K562 (cell line): ENCODE measurements around the gene NDN. TPM values are rescaled to one million over a fixed set of nuclear protein-coding genes. Genes with fewer than 3 reads are reported as not detected.

ENCODE experiments used
- ATAC-seq: fragments of 200-7000 bp; cut with Tn5 transposase; 3 replicates; pipeline ENCODE4 v1.9.1; 2020; ENCODE audit warnings: moderate library complexity
- BruUV-seq: library from RNA; stranded (reverse); fragments of 400-500 nt; replicated peaks from 2 replicates; lab custom pipeline; 2021; lab: Mats Ljungman, UMichigan
- CTCF ChIA-PET: fragments of 300-600 bp; formaldehyde crosslinking; extraction: SDS; loops from one replicate; lab custom pipeline; 2021; ENCODE audit warnings: low intra/inter-chr PET ratio; lab: Yijun Ruan, JAX
- POLR2A ChIA-PET: fragments of 300-600, 350-650 bp; sonication (Branson Sonifier 250); formaldehyde crosslinking; extraction: SDS; loops from one replicate; lab custom pipeline; 2021; ENCODE audit warnings: antibody characterized with exemption, inconsistent platforms; lab: Yijun Ruan, JAX
- DNase-seq, 4 experiments: peaks; one replicate each; pipeline versions ENCODE4 v3.0.0 to v3.0.0-alpha.2; 2011 to 2018; ENCODE audit warnings: low spot score in 3 of 4, mixed read lengths in 3 of 4; ENCODE audit errors: extremely low read depth in 1 of 4
- FAIRE-seq: peaks from 2 replicates; lab custom pipeline; 2011; peaks lifted over from hg19 to GRCh38; lab: Jason Lieb, UNC
- H2AFZ ChIP-seq: 2 replicates; pipeline ENCODE4 v1.6.0; 2011; ENCODE audit warnings: low read depth, low read length, control low read depth, inconsistent platforms
- H3K27ac ChIP-seq: fragments of 200-600 bp; 3 replicates; pipeline ENCODE4 v1.8.0; 2011; ENCODE audit warnings: low read depth, mild to moderate bottlenecking, control low read depth, inconsistent platforms, low read length, moderate library complexity, mixed read lengths; ENCODE audit errors: extremely low read depth
- H3K27me3 ChIP-seq, 2 experiments: fragments of 300-600 bp in 1 of 2; 2 replicates in 1 of 2; 3 replicates in 1 of 2; pipeline versions ENCODE4 v1.6.0 to v1.8.0; 2011; ENCODE audit warnings: inconsistent platforms in 2 of 2, low read length in 2 of 2, mild to moderate bottlenecking in 1 of 2, mixed read lengths in 1 of 2, moderate library complexity in 1 of 2; ENCODE audit not compliant: control insufficient read depth in 2 of 2, insufficient read depth in 2 of 2
- H3K36me3 ChIP-seq: fragments of 300-600 bp; 3 replicates; pipeline ENCODE4 v1.8.0; 2011; ENCODE audit warnings: mild to moderate bottlenecking, low read length, inconsistent platforms; ENCODE audit not compliant: control insufficient read depth, insufficient read depth
- H3K4me1 ChIP-seq, 2 experiments: fragments of 200-600 bp in 1 of 2; replicated peaks in 1 of 2; 2 replicates in 1 of 2; 3 replicates in 1 of 2; pipeline versions ENCODE4 v1.5.1 to v1.8.0; 2011; ENCODE audit warnings: inconsistent platforms in 2 of 2, low read length in 2 of 2, mild to moderate bottlenecking in 1 of 2, mixed read lengths in 1 of 2, moderate library complexity in 1 of 2; ENCODE audit not compliant: control insufficient read depth in 2 of 2, insufficient read depth in 2 of 2
- H3K4me2 ChIP-seq: 2 replicates; pipeline ENCODE4 v1.6.1; 2011; ENCODE audit warnings: low read length, control low read depth, inconsistent platforms, mixed read lengths; ENCODE audit not compliant: insufficient read depth
- H3K4me3 ChIP-seq: fragments of 200-600 bp; sonication (generic), shearing (Covaris generic); 2 replicates; pipeline ENCODE4 v1.5.1; 2016; ENCODE audit warnings: control low read depth, inconsistent platforms
- H3K79me2 ChIP-seq: fragments of 200-600 bp; 3 replicates; pipeline ENCODE4 v1.8.0; 2011; ENCODE audit warnings: low read length, inconsistent platforms; ENCODE audit not compliant: control insufficient read depth, insufficient read depth
- H3K9ac ChIP-seq, 2 experiments: 2 replicates each; pipeline versions ENCODE4 v1.6.0 to v1.6.1; 2011; ENCODE audit warnings: low read depth in 2 of 2, low read length in 2 of 2, control low read depth in 1 of 2, inconsistent platforms in 1 of 2, mild to moderate bottlenecking in 1 of 2, mixed read lengths in 1 of 2; ENCODE audit not compliant: insufficient read depth in 1 of 2
- H3K9me1 ChIP-seq: one replicate; pipeline ENCODE4 v1.6.0; 2011; ENCODE audit warnings: inconsistent platforms, mild to moderate bottlenecking, low read length, moderate library complexity; ENCODE audit not compliant: control insufficient read depth, insufficient read depth
- H3K9me3 ChIP-seq: replicated peaks from 2 replicates; pipeline ENCODE4 v1.5.1; 2011; ENCODE audit warnings: low read depth, low read length, inconsistent platforms; ENCODE audit not compliant: control insufficient read depth, insufficient read depth
- H4K20me1 ChIP-seq: replicated peaks from 2 replicates; pipeline ENCODE4 v1.6.1; 2011; ENCODE audit warnings: low read length, inconsistent platforms, mixed read lengths; ENCODE audit not compliant: control insufficient read depth, insufficient read depth
- AFF1 ChIP-seq, 2 experiments: fragments of 450-650 bp; IDR thresholded peaks; 2 replicates each; pipeline ENCODE4 v1.6.1; 2018; ENCODE audit warnings: mild to moderate bottlenecking in 2 of 2, low read depth in 1 of 2; ENCODE audit not compliant: partially characterized antibody in 2 of 2
- BACH1 ChIP-seq: fragments of 200-800 bp; sonication (Bioruptor generic); IDR thresholded peaks from 2 replicates; pipeline ENCODE4 v1.6.1; 2016; ENCODE audit warnings: missing genetic modification characterization, missing compliant biosample characterization
- BCOR ChIP-seq: fragments of 450-650 bp; IDR thresholded peaks from 2 replicates; pipeline ENCODE4 v1.6.1; 2016
- BDP1 ChIP-seq: IDR thresholded peaks from 3 replicates; pipeline ENCODE4 v1.6.1; 2011; ENCODE audit not compliant: insufficient read length, insufficient read depth
- JUN ChIP-seq, 2 experiments: sonication (generic) in 1 of 2; formaldehyde crosslinking in 1 of 2; IDR thresholded peaks; 2 replicates each; pipeline versions ENCODE4 v1.6.1 to v1.8.0; 2012 to 2022; ENCODE audit warnings: borderline replicate concordance in 2 of 2, mild to moderate bottlenecking in 2 of 2, improper control_type of control experiment in 1 of 2, low read depth in 1 of 2, low read length in 1 of 2, missing genetic modification reagents in 1 of 2
- MEF2D ChIP-seq: conservative IDR thresholded peaks from 2 replicates; pipeline ENCODE4 v1.6.1; 2016; ENCODE audit warnings: low read depth, missing genetic modification characterization, missing compliant biosample characterization
- SIN3B ChIP-seq: fragments of 450-650 bp; IDR thresholded peaks from 2 replicates; pipeline ENCODE4 v1.6.1; 2017; ENCODE audit warnings: low read depth, mild to moderate bottlenecking, moderate library complexity
- TFE3 ChIP-seq: fragments of 450-650 bp; formaldehyde crosslinking; IDR thresholded peaks from 2 replicates; pipeline ENCODE4 v1.4.0; 2020; ENCODE audit warnings: mild to moderate bottlenecking, mixed read lengths
- ZNF212 ChIP-seq: fragments of 450-650 bp; formaldehyde crosslinking; IDR thresholded peaks from 2 replicates; pipeline ENCODE4 v1.4.0; 2020; ENCODE audit warnings: mild to moderate bottlenecking
- ZNF239 ChIP-seq: fragments of 250-450 bp; sonication (Bioruptor Pico); IDR thresholded peaks from 2 replicates; pipeline ENCODE4 v1.4.0; 2020; ENCODE audit warnings: mild to moderate bottlenecking
- ZNF77 ChIP-seq: fragments of 250-450 bp; sonication (Bioruptor Pico); IDR thresholded peaks from 2 replicates; pipeline ENCODE4 v1.5.0; 2020
- WGBS: fragments of 100-300 bp; shearing (Covaris generic); methylation state at CpG from one replicate; pipeline ENCODE4 v1.1.6; 2016; ENCODE audit warnings: low coverage, mixed read lengths; ENCODE audit not compliant: insufficient coverage; ENCODE audit errors: missing lambda C conversion rate; 5-methylcytosine and 5-hydroxymethylcytosine counted together
- in situ Hi-C: fragments of 300-500 bp; cut with MboI; formaldehyde crosslinking; loops from 4 replicates; pipeline ENCODE4 v1.15.0; 2018; ENCODE audit warnings: inconsistent platforms, mixed read lengths
- intact Hi-C: fragments of 100-400 bp; cut with micrococcal nuclease; formaldehyde crosslinking; loops from 2 replicates; pipeline ENCODE4 v1.14.2; 2022
- polyA plus RNA-seq, 8 experiments: library from polyadenylated mRNA; depleted of rRNA in 4 of 8; stranded (reverse) in 5 of 8; unstranded in 3 of 8; fragments of >200 nt; fragmentation: Nextera tagmentation in 2 of 8; fragmentation: Illumina TruSeq in 1 of 8; extraction: Ambion mirVana in 2 of 8; extraction: Trizol in 1 of 8; gene quantifications; 2 replicates each; pipeline versions ENCODE4 v1.2.1 to v1.2.3, GENCODE V29; 2011 to 2014; ENCODE audit warnings: inconsistent platforms in 1 of 8, missing spikeins in 1 of 8
- total RNA-seq, 7 experiments: library from RNA; depleted of rRNA in 6 of 7; stranded (reverse); fragments of >200 nt in 6 of 7; fragmentation: Illumina TruSeq in 2 of 7; extraction: Trizol in 2 of 7; gene quantifications; 2 replicates each; pipeline versions ENCODE4 v1.2.1 to v1.2.3, GENCODE V29; 2011 to 2021; ENCODE audit warnings: low replicate concordance in 1 of 7

Gene NDN
- total and polyA plus RNA-seq, 9 of the 15 experiments (the other 6 are each of a cell fraction or from before 2014, with no cell fraction given) = 0.52 to 5.7 (median 2.1) TPM

GRCh38 chr15:23646165-23647000, 40.7 kb downstream of the NDN start:
- no peak overlapping the region for H3K9ac ChIP-seq
- H3K79me2 ChIP-seq = no peaks in the 10 kb centered on the region
- no peak for DNase-seq
- no peaks in the 10 kb centered on the region for H3K9me1 ChIP-seq
- no peak overlapping the region for H3K4me2 ChIP-seq
- POLR2A ChIA-PET = interaction anchor here (0.6 kb wide), 1 partner anchor 607 kb away, joined by 4 read pairs; the partner anchor contains the start of gene TUBGCP5
- BruUV-seq = no TSS peak
- no peak overlapping the region for H3K27ac ChIP-seq
- H3K36me3 ChIP-seq = no peaks in the 10 kb centered on the region
- no peaks in the 10 kb centered on the region for H3K9me3 ChIP-seq
- no peaks in the 10 kb centered on the region for H4K20me1 ChIP-seq
- H2AFZ ChIP-seq = no peak overlapping the region
- TF ChIP-seq SIN3B = no peak
- TF ChIP-seq BACH1 = no peak
- TF ChIP-seq JUN (IDR thresholded peaks at IDR 0.05; ENCODE audit: borderline replicate concordance, low read depth, low read length) = no peak
- no peak for TF ChIP-seq JUN (CRISPR knock-in tag; IDR thresholded peaks at IDR 0.05; ENCODE audit: borderline replicate concordance)
- TF ChIP-seq ZNF239 (CRISPR knock-in tag) = no peak
- no peak for TF ChIP-seq TFE3
- TF ChIP-seq ZNF212 (CRISPR knock-in tag) = no peak
- TF ChIP-seq MEF2D (tag) = no peak
- TF ChIP-seq AFF1 (IDR thresholded peaks at IDR 0.05; ENCODE audit: low read depth in 1 of 2, partially characterized antibody in 2 of 2) = no peak
- TF ChIP-seq ZNF77 (CRISPR knock-in tag) = no peak
- TF ChIP-seq BDP1 = no peak
- TF ChIP-seq BCOR = no peak
- TF ChIP-seq, all 486 proteins: peak for 0
- in situ Hi-C loops = loop anchor here (10.0 kb wide), 1 partner anchor 218 kb away; no protein-coding TSS in a partner anchor
- 13% methylated on average over 28 of the region's 51 CpGs for WGBS
- CTCF ChIA-PET = interaction anchor here (0.6 kb wide), 1 partner anchor 208 kb away, joined by 4 read pairs; no protein-coding TSS in a partner anchor
- ATAC-seq (no peak), FAIRE-seq (no peak)
- Histone ChIP-seq H3K27me3 (peaks cover 0 to 28% of the 10 kb centered on the region in 2 experiments; a peak in 2 of 5 replicates), H3K4me1 (peaks cover 0 to 15% of the 10 kb centered on the region in 2 experiments; a peak in 2 of 5 replicates), H3K4me3 (no peak overlapping the region)
- intact Hi-C loops = loop anchor here (10.0 kb wide), 1 partner anchor 1858 kb away; no protein-coding TSS in a partner anchor
